NK-92 (cell line): Measurements from ENCODE around the gene RAD54L.
"Not testable (repeated sequence)": the region's sequence is repeated elsewhere in the genome, so short reads cannot be mapped to it uniquely, and the experiment has no call there.

Source experiments
- DNase-seq: peaks from one replicate; lab custom pipeline; 2025; ENCODE audit not compliant: unreplicated experiment; lab: John Stamatoyannopoulos, UW

The RAD54L gene

DNA sequence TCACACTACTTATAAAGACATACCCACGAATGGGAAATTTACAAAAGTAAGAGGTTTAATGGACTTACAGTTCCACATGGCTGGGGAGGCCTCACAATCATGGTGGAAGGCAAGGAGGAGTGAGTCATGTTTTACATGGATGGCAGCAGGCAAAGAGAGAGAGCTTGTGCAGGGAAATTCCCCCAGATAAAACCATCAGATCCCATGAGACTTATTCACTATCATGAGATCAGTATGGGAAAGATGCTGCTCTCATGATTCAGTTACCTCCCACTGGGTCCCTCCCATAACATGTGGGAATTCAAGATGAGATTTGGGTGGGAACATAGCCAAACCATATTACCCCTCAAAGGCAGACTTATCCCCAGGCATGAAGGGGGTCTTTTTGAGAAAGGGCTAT is 8.7 kb upstream of the RAD54L start:
- DNase-seq, result not testable (repeated sequence)

DNA sequence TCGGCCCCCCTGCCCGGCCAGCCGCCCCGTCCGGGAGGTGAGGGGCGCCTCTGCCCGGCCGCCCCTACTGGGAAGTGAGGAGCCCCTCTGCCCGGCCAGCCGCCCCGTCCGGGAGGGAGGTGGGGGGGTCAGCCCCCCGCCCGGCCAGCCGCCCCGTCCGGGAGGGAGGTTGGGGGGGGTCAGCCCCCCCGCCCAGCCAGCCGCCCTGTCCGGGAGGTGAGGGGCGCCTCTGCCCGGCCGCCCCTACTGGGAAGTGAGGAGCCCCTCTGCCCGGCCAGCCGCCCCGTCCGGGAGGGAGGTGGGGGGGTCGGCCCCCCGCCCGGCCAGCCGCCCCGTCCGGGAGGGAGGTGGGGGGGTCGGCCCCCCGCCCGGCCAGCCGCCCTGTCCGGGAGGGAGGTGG is 5.8 kb upstream of the RAD54L start:
- DNase-seq, result not testable (repeated sequence)

- no peak for DNase-seq
Measured at GRCh38 chr1:46242918-46243317, 4.6 kb upstream of the RAD54L start.

DNA sequence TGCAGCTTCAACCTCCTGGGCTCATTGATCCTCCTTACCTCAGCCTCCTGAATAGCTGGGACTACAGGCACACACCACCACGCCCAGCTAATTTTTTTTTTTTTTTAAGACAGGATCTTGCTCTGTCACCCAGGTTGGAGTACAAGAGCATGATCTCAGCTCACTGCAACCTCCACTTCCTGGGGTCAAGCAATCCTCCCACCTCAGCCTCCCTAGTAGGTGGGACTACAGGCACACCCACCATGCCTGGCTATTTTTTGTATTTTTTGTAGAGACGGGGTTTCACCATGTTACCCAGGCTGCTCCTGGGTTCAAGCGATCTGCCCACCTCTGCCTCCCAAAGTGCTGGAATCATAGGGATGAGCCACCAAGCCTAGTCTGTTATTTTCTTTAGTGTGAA is 3.7 kb upstream of the RAD54L start:
- not testable (repeated sequence) for DNase-seq

GRCh38 chr1:46244656-46245371 is 2.7 kb upstream of the RAD54L start:
- no peak for DNase-seq

GRCh38 chr1:46246136-46246535 is 1.4 kb upstream of the RAD54L start:
- not testable (repeated sequence) for DNase-seq

DNA sequence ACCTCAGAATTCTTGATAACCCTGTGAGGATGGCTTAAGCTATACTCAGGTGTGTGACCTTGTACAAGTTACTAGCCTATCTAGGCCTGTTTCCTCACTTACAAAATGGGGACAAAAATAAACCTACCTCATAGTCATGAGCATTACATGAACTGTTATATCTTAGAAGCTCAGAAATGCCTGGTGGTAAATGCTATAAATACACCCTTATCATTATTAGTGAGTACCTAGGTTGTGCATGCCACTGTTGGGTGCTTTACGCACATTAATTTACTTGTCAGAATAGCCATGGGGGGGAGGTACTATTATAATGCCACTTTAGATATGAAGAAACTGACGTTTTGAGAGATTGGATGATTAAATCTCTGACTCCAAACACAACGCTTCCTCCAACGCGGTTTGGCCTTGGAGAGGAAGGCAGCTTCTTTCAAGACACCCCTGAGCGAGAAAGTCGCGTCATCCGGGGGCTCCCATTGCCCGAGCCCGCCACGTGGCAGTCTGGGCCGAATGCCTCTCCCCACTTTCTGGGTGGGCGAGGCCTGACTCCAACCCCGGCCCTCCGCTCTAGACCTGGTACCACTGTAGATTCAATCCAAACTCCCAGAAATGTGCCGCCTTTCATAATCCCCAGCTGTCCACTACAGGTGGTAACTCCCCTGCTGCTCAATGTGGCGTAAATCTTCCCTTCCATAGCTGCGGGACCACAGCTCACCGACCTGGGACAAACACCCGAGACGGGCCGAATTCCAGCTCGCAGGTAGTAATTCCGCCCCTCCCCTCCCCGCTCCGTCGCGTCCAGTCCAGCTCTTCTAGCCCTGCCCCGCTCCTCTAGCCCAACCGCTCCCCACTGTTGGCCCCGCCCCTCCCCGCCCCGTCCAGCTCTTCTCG is 771 bp upstream of the RAD54L start:
- DNase-seq, result no peak

DNA sequence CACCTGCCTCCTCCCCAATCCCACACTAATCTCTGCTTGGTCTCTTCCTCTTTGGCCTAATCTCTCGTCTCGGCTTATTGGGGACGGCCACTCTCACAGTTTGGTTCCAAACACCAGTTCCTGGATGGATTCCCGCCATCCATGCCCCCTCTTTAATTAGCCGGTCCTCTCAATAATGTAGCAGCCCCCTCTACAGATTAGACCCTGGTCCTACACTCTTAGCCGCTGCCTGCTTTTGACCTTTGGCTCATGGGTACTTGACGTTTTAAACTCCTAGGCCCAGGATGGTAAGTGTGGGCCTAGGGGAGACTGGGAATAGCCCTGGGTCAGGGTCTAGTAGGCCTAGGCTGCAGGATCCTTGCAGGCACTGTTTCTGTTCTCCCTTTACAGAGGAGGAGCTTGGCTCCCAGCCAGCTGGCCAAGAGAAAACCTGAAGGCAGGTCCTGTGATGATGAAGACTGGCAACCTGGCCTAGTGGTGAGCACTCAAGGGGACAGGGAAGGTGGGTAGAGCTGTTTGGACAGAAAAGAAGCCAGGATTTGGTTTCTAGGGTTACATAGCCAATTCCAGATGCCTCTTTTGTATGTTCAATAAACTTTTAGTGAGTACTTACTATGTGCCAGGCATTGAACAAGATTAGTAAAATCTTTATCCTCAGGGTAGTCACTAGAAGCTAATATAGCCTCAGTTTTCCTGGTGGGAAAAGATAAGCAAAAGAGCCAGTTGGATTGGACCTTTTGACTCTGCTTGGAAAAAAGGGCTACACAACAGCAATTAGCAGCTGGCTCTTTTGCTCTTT is 758 bp downstream of the RAD54L start:
- no peak for DNase-seq

- DNase-seq, result no peak
Measured at GRCh38 chr1:46254668-46255067, 7.1 kb downstream of the RAD54L start.

DNA sequence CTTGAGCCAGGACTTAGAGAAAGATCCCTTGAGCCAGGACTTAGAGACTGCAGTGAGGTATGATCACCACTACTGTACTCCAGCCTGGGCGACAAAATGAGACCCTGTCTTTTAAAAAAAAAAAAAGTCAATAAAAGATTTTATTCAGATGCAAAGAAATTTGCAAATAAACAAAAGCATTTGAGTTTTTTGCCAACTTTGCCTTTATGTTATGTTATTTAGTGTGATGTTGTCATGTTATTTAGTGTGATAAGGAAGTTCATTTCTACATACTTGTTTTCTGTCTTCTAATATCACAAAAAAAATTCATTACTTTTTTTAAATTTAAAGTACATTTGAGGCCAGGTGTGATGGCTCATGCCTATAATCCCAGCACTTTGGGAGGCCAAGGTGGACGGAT is 9.0 kb downstream of the RAD54L start:
- DNase-seq, result no peak

- no peak for DNase-seq
Measured at GRCh38 chr1:46262508-46262907, 14.9 kb downstream of the RAD54L start.

DNA sequence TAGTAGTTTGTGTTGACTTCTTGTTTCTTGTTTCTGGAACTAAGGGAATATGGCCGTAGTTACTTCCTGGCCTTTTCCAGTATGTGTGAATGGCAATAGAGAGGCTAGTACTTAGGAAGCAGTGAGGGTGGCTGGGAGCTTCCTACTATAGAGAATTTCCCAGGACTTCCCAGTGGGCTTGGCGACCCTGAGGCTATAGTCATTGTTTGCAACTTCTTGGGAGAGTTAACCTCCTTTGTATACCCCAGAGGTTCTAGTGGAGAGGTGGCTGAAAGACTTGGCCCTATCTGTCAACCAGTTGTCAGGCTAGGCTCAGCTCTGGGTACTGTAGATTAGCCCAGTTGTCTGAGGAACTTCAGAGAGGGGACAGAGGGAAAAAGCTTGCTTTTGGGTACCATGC is 15.6 kb downstream of the RAD54L start:
- no peak for DNase-seq

DNA sequence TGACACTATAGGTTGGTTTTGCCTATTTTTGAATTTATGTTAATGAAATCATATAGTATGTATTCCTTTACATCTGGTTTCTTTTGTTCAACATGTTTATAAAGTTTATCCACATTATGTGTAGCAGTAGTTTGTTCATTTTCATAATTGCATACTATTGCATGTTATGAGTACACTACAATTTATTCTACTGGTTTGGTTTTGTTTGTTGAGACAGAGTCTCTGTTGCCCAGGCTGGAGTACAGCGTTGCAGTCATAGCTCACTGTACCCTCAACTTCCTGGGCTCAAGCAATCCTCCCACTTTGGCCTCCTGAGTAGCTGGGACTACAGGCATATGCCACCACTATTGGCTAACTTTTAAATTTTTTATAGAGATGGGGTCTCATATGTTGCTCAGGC is 21.0 kb downstream of the RAD54L start:
- DNase-seq, result no peak

GRCh38 chr1:46274225-46275029 is 26.9 kb downstream of the RAD54L start:
- DNase-seq, result no peak

DNA sequence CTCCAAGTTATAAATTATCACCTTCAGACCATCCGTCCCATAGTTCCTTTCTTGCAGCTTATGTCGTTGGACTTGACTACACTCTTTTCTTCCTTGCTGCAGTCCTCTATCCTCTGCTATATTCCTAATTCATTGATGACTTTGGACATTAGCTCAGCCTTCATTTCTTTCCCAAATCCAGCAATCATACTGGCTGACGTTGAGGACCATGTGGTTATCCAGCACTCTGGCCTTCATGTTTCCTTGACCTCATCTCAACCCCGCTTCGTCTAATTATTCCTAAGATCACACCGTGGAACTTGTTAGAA is 27.4 kb downstream of the RAD54L start:
- no peak for DNase-seq

DNA sequence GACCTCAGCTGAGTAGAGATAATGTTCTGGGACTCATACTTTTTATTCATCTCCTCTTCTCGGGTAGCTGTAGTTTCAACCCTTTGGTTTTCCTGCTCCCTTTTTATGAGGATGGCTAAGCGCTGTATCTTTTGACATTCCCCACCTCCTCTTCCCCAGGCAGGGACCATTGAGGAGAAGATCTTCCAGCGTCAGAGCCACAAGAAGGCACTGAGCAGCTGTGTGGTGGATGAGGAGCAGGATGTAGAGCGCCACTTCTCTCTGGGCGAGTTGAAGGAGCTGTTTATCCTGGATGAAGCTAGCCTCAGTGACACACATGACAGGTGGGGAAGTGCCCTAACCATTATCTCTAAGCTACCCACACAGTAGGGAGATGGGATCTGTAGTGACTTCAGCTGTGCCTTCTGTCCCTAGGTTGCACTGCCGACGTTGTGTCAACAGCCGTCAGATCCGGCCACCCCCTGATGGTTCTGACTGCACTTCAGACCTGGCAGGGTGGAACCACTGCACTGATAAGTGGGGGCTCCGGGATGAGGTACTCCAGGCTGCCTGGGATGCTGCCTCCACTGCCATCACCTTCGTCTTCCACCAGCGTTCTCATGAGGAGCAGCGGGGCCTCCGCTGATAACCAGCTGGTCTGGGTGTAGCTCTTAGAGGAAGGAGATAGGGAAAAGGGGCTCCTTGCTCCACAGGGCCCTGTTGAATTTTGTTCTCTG is 30.3 kb downstream of the RAD54L start:
- DNase-seq, result no peak

- no peak for DNase-seq
Measured at GRCh38 chr1:46278807-46279206, 31.2 kb downstream of the RAD54L start.

DNA sequence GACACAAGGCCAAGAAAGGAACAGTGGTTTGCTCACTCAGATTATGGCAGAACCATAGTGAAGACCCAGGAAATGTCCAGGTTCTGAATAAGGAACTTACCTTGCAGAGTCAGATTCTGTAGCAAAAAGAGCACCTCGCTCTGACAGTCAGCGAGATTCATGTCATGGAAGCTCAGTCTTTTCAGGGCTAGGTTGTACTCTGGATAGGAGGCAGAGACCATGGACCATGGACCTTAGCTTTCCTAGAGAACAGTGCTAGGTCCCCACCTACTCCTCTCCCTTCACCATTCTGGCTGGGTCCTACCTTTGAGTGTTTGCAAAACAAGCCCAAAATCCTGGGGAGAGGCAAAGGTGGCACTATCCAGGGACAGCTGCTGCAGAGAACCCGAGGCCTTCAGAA is 32.5 kb downstream of the RAD54L start:
- no peak for DNase-seq

DNA sequence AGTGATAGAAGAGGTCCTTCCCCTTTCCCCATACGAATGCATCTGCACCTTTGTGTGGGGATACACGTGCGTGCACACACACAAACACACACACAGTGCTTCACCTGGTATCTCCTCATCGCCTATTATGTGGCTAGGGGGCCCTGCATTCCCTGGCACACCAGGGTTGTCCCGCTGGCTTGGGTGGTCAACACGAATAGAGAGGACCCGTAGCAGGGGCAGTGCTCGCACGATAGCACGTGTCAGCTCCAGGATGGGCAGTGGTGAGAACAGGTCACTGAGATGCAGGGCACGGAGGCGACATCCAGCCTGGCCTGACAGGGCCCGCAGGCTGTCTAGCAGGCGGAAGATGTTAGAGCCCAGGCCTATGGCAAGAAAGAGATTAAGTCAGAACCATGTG is 33.5 kb downstream of the RAD54L start:
- DNase-seq, result no peak

GRCh38 chr1:46284058-46284457 is 36.5 kb downstream of the RAD54L start:
- DNase-seq, result no peak
